ENCODE measurements around the gene RIC3.
"Not testable (repeated sequence)": the region's sequence is repeated elsewhere in the genome, so short reads cannot be mapped to it uniquely, and the experiment has no call there.

The RIC3 gene

GRCh38 chr11:8186429-8186828 lies 17.6 kb upstream of the RIC3 start:
- no peak for DNase-seq

- no peak for DNase-seq
These were observed 14.3 kb upstream of the RIC3 start for GRCh38 chr11:8183111-8183510.

GRCh38 chr11:8180469-8180868 lies 11.6 kb upstream of the RIC3 start:
- no peak for DNase-seq

GRCh38 chr11:8178297-8178696 lies 9.5 kb upstream of the RIC3 start:
- DNase-seq: no peak

GRCh38 chr11:8177136-8177535 lies 8.3 kb upstream of the RIC3 start:
- no peak for DNase-seq

- DNase-seq: no peak
These were observed 1.0 kb downstream of the RIC3 start for GRCh38 chr11:8167796-8168195.

- no peak for DNase-seq
These were observed 4.1 kb downstream of the RIC3 start for GRCh38 chr11:8164746-8165145.

- not testable (repeated sequence) for DNase-seq
These were observed 7.1 kb downstream of the RIC3 start for GRCh38 chr11:8161627-8162304.

- DNase-seq: no peak
These were observed 11.9 kb downstream of the RIC3 start for GRCh38 chr11:8156877-8157276.

GRCh38 chr11:8149726-8150125 lies 19.1 kb downstream of the RIC3 start:
- no peak for DNase-seq

- no peak for DNase-seq
These were observed 30.3 kb downstream of the RIC3 start for GRCh38 chr11:8138526-8138925.

- no peak for DNase-seq
These were observed 41.4 kb downstream of the RIC3 start for GRCh38 chr11:8127447-8127846.

- DNase-seq: no peak
These were observed 42.1 kb downstream of the RIC3 start for GRCh38 chr11:8126649-8127289.

GRCh38 chr11:8122173-8122764 lies 46.6 kb downstream of the RIC3 start:
- DNase-seq: no peak

- no peak for DNase-seq
These were observed 57.2 kb downstream of the RIC3 start for GRCh38 chr11:8111636-8112035.

GRCh38 chr11:8110396-8110795 lies 58.4 kb downstream of the RIC3 start:
- no peak for DNase-seq

- DNase-seq: no peak
These were observed 59.1 kb downstream of the RIC3 start for GRCh38 chr11:8109675-8110074.

- DNase-seq: no peak
These were observed 60.4 kb downstream of the RIC3 start for GRCh38 chr11:8108421-8108820.

- no peak for DNase-seq
These were observed 61.2 kb downstream of the RIC3 start for GRCh38 chr11:8107642-8108041.

GRCh38 chr11:8106679-8107078 lies 62.1 kb downstream of the RIC3 start:
- DNase-seq: no peak

- DNase-seq: no peak
These were observed 63.2 kb downstream of the RIC3 start for GRCh38 chr11:8105666-8106065.

GRCh38 chr11:8105133-8105532 lies 63.7 kb downstream of the RIC3 start:
- no peak for DNase-seq

- DNase-seq: peak; percentile 31
These were observed 64.9 kb downstream of the RIC3 start for GRCh38 chr11:8103909-8104308.

GRCh38 chr11:8102965-8103364 lies 65.9 kb downstream of the RIC3 start:
- DNase-seq: peak; percentile 14
